HG03025 (cell line): ENCODE measurements around the gene COMMD9.

Source experiments
- ATAC-seq: cut with Tn5 transposase; IDR thresholded peaks from one replicate; pipeline ENCODE4 v1.9.1; 2021; ENCODE audit warnings: mild to moderate bottlenecking, moderate library complexity; ENCODE audit not compliant: unreplicated experiment, low FRiP score

The COMMD9 gene

DNA sequence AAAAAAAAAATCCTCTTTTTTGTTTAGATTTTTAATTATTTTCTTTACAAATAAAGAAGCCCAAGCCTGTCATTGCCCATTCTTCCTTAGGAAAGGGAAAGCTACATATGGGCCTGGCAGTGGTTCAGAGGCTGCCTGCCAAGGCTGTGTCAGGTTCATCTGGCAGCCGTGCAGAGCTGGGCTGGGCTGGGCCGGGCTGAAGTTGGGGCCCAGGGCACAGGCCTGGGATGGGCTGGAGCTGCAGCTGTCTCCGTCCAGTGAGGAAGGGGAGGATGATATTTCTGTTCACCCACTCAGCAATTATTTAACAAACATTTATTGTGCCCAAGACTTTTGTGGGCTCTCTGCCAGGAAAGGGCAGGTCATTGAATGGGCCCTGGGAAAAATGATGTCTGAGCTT lies 11.4 kb upstream of the COMMD9 start:
- no peak for ATAC-seq

GRCh38 chr11:36296884-36297543 lies 7.8 kb upstream of the COMMD9 start:
- ATAC-seq = no peak

GRCh38 chr11:36295926-36296325 lies 6.7 kb upstream of the COMMD9 start, which contains the start of gene PRR5L:
TSS of gene PRR5L (plus strand) at chr11:36296288. CDS start at chr11:36401122, 104,834 bp downstream.
- no peak for ATAC-seq

DNA sequence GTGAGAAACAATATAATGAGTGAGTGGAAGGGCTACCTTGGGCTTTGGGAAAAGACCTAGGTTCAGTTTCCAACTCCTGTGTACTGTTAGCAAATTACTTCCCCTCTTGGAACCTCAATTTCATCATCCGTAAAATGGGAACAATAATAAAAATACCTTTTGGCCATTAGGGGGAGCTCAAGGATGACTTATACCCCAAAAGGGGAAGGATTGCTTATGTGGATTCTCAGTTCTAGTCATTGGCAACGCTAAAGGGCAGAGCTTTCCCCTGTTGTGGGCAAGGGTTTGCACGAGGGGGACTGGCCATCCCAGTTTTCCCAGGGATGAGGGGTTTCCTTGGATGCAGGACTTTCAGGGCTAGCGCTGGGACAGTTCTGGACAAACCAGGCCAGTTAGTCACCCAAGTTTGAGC lies 3.1 kb upstream of the COMMD9 start:
- ATAC-seq = no peak

- ATAC-seq = peak; percentile 6
Measured at GRCh38 chr11:36288442-36289225, 590 bp downstream of the COMMD9 start.

DNA sequence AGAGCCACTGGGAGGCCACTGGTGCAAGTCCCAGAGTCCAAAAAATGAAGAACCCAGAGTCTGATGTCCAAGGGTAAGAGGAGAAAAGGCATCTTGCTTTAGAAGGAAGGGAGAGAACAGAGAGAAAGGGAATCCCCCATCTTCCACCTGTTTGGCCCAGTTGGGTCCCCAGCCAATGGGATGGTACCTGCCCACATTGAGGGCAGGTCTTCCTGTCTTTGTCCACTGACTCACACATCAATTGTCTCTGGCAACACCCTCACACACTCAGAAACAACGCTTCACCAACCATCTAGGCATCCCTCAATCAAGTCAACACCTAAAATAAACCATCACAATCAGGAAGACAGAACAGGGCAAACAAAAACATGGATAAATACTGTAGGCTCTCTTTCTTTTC lies 6.3 kb downstream of the COMMD9 start:
- no peak for ATAC-seq

GRCh38 chr11:36281850-36282249 lies 7.4 kb downstream of the COMMD9 start:
- ATAC-seq = no peak

DNA sequence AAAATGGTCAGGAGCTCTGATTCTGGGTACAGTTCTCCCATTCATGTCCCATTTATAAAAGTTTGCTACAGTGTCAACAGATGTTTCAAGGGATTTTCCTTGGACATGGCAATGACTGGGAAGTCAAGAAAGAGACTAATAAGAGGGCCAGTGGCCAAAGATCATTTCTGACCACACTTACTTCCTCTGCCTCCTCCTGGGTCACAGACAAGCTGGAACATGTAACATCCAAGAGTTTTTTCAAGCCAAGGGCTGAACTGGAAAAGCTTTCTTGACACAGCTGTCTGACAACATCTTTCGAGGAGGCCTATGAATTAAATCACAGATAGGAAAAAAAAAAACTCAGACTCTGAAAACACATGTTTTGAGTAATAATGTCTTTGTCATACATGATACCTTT lies 8.7 kb downstream of the COMMD9 start:
- no peak for ATAC-seq

DNA sequence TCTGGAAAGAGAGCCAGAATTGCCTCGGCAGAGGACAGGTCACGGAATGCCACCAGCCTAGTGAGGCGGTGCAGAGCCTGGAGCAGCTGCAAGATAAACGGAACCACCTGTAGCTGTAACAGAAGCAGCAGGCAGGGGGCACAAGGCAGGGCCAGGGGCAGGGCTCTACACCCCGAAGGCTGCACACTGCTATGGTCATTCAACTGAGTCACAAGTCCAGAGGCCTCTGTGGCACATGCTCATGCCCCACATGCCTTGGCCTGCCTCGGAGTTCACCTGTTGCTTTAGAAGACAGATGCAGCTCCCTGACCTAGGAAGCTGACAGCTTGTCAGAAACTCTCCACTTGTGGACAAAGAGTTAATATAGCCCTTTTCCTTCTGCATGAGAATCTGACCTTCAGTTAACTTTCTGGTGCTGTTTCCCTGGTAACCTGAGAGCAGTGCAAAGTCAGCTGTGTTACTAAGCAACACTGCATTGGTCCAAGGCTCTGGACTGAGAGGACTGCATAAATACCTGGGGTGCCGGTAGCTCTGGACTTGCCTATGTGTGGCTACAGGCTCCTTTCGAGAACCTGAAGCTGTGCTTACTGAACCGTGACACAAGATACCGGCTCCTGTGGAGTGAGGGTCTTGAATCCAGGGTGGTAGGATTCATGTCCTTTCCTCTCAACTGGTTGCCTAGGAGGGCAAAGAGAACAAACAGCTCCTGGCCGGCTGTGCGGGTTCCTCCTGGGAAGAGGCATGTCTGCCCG lies 10.5 kb downstream of the COMMD9 start:
- no peak for ATAC-seq

GRCh38 chr11:36274414-36274813 lies 14.8 kb downstream of the COMMD9 start:
- ATAC-seq = no peak

GRCh38 chr11:36273110-36273509 lies 16.1 kb downstream of the COMMD9 start:
- no peak for ATAC-seq

GRCh38 chr11:36271794-36272407 lies 17.3 kb downstream of the COMMD9 start:
- no peak for ATAC-seq

DNA sequence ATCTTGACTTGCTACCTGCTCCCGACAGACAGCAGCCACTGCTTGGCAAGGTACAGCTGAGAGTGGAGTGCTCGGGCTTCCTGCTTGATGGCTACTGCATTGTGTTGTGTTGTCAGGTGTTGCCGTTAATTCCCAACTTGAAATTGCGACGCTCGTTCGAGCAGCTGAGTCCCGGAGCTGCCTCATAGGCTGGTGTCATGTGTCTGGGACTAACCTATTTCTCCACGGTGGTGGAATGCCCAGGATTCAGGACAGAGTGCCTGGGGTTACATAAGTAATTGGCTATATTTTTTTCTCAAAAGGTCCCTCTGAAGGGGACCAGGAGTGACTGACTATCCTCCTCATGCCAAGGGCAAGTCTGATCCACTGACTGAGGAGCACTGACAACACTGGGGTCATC lies 18.5 kb downstream of the COMMD9 start:
- ATAC-seq = no peak

DNA sequence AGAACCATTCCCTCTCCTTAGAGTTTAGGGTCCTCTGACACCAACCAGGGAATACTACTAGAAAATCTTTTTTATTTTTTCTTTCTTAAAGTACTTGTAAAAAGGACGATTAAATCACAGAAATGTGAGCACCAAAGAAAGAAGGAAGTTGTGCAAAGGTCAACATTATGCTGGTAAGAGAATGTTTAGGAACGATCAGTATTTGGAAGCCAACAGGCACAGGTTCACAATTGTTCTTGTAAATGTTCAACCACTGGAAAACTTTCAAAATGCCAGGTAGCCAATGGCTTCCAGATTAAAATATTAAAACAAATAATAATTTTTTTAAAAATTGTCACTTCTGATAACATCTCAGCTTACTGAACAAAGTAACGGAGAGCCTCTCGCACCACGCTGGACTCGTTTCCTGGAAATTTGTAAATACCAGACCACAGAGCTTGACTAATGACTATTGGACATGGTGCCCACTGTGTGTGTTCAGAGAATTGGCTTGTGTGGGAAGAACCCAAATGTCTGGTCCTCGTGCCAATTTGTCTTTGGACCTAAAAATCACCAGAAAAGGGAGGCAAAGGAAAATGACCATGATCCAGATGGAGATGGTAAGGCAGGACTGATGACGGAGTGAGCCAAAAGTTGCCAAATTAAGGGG lies 20.8 kb downstream of the COMMD9 start:
- ATAC-seq = no peak

- no peak for ATAC-seq
Measured at GRCh38 chr11:36266767-36267166, 22.5 kb downstream of the COMMD9 start.

- ATAC-seq = no peak
Measured at GRCh38 chr11:36265793-36266628, 23.2 kb downstream of the COMMD9 start.

- no peak for ATAC-seq
Measured at GRCh38 chr11:36264973-36265344, 24.3 kb downstream of the COMMD9 start.

DNA sequence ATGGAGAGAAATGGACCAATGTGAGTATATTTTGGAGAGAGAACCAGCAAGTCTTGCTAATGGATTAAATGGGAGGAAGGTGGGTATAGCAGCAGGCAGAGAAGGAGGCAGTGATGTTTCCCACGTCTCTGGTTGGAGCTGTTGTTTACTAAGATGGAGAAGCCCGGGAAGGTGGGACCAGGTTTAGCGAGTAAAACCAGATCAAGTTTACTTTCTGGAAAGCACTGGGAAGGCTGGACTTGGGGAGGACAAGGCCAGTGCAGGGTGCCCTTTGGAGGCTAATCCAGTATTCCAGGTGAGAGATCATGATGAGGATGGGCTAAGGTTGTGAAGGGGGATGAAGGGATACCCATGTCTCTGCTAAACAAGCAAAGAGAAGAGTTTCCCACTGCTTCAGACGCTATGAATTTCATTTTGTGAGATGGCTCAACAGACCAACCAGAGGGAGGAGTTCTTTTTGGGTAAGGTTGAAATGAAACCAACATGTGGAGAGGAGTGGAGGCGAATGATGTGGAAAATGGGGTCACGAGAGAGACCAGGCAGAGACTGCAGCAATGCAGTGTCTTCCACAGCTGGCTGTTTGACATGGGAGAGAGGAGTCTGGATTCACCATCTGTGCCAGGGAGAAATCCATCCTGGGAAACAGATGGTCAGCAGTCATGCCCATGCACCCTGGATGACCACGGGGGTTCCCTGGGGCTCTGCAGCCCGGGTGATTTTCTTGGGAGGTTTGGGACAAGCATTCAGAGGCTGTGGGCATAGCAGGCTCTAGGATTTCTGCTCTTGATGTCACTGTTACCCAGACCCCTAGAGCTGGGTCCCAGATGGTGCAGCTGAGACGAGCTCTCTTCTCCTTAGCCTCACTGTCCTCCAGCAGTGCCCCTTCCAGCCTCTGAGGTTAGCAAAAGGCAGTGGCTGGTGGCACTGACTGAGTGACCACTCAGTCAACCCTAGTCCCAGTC lies 24.9 kb downstream of the COMMD9 start:
- ATAC-seq = no peak
